Hepatic stellate cell (primary cell): ENCODE data around the gene ITIH3.

ENCODE experiments used
- DNase-seq: peaks from one replicate; pipeline ENCODE4 v3.0.0; 2011; ENCODE audit warnings: low spot score

Gene ITIH3

DNA sequence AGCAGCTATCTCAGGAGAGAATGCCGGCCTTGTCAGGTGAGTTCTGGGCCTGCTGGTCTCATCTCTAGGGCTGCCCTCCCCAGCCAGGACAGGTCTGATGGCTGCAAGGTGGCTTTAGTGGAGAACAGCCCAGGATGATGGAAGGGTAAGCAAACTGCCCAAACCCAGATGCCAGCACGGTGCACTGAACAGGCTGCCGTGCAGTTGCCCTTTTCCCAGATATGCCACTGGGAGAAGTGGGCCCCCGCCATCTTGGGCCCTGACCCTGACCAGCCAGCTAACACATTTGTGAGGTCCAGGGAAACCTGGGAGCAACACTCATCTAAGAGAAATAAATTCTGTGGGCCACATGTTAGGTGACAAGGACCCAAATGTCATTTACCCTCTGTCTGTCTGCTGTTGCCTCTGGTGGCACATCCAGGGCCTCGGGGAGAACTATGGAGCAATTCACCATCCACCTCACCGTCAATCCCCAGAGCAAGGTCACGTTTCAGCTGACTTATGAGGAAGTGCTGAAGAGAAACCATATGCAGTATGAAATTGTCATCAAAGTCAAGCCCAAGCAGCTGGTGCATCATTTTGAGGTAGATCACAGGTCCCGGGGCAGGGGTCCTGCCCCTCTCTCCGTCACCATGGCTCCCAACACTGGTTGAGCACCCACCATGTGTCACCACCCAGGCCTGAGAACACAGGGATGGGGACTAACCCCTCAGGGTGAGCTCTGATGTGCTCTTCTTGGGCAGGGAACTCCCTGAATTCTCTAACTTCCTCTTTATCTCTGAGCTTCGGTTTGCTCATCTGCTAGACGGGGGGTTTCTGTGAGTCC is 15.4 kb upstream of the ITIH3 start:
- DNase-seq: no peak

DNA sequence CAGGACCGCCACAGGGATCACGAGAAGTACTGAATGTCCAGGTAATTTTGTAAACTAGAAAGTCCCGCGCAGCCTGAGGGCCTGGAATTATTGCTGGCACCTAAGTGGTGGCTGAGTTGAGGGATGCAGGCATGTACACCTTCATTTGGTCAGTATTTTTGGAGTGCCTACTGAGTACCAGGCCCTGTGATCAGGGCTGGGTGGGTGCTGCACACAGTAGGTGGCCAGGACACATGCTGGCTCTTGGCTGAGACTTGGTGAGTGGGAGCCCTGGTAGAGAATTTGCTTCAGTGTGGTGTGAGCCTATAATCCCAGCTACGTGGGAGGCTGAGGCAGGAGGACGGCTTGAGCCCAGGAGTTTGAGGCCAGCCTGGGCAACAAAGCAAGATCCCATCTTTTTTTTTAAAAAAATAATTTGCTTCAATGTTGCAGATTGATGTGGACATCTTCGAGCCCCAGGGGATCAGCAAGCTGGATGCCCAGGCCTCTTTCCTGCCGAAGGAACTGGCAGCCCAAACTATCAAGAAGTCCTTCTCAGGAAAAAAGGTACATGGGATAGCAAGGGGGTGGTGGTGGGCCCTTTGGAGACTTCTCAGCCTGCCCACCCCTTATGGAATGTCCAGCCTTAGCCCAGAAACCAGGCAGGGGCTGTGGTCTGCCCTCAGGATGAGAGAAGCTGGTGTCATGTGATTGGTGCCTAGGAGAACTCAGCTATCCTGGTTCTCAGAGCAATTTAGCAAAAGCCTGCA is 14.6 kb upstream of the ITIH3 start:
- DNase-seq: no peak

DNA sequence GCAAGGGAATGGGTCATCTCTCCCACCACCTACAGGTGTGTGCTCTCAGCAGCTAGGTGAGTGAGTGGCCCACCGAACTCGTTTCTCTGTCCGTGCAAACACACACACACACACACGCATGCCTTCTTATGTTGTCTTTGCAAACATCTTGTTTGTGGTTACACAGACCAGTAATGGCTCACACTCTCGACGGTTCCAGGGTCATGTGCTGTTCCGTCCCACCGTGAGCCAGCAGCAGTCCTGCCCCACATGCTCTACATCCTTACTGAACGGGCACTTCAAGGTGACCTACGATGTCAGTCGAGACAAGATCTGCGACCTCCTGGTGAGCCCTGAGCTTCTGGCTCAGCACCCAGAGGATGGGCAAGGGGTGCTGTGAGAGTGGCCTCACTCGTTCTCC is 12.9 kb upstream of the ITIH3 start:
- no peak for DNase-seq

DNA sequence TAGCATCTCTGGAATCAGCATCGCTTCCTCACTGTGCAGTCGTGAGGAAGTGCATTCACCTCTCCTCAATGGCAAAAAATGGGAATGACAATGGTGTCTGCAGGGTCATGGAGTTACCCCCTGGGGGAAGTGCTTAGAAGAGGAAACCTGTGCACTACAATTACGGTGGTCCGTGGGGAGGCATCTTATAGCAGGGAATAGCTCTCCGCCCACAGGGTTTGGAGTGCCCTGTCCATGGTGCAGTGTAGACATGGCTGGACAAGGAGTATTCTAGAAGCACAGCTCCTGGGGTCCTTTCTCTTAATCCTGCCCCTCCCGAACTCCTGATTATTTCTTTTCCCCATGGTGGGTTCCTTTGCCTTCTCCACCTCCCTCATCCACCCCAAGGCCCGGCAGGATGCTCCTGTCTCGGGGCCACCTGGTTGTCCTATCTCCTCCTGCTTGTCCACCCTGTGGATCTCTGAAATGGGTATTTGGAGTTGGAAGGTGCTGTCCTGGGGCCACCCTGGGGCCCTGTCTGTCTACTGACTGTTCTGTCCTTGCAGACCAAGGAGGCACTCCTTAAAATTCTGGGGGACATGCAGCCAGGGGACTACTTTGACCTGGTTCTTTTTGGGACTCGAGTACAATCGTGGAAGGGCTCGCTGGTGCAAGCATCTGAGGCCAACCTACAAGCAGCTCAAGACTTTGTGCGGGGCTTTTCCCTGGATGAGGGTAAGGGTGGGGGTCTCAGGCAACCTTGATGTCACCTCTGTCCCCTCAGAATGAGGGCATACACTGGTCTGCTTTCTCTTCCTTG is 12.0 kb upstream of the ITIH3 start:
- DNase-seq: no peak

DNA sequence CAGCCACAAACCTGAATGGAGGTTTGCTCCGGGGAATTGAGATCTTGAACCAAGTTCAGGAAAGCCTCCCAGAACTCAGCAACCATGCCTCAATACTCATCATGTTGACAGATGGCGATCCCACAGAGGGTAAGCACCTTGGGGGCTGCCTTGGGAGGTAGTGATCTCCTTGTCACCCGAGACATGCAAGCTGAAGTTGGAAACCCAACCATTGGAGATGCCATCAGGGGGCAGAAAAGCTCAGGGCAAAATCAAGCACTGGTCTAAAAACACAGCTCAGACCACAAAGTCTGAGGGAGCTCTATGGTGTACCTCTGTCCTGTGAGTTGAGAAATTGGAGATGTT is 11.4 kb upstream of the ITIH3 start:
- DNase-seq: no peak

DNA sequence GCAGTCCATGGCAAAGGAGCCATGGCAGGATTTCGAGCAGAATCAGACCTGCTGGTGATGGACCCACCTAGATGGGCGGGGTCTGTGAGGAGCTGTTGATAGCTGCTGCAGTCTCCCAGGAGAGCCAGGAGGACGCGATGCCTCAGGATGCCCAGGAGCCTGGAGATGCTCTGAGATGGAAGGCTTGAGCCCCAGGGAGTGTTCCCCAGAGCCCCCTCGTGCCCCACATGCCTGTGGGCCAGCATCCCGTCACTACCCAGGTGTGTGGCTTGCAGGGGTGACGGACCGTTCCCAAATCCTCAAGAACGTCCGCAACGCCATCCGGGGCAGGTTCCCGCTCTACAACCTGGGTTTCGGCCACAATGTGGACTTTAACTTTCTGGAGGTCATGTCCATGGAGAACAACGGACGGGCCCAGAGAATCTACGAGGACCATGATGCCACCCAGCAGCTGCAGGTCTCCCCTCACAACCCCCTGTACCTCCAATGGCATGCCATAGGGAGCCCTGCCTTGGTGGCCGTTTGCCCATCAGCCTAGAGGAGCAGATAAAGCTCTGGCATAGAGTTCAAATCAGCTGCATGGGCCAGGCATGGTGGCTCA is 10.5 kb upstream of the ITIH3 start:
- no peak for DNase-seq

DNA sequence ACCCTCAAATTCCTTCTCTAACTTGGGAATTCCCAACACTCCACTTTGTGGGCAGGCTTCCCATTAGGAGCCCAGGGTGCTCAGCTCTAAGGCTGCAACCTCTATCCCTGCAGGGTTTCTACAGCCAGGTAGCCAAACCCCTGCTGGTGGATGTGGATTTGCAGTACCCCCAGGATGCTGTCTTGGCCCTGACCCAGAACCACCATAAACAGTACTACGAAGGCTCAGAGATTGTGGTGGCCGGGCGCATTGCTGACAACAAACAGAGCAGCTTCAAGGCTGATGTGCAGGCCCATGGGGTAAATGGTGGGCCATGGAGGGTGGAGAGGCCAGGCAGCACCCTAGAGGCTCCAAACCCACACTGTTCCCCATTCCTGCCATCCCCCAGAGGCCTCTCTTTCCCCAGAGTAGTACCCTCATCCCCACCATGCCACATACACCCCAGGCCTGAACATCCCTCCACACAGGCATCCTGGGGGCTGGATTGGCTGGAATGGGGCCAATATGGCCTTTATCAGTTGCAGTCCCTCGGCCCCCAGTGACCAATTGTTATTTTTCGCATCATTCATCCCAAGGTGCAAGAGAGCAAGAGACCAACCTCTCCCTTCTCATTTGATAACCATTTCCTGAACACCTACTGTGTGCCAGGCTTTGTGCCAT is 9.5 kb upstream of the ITIH3 start:
- no peak for DNase-seq

DNA sequence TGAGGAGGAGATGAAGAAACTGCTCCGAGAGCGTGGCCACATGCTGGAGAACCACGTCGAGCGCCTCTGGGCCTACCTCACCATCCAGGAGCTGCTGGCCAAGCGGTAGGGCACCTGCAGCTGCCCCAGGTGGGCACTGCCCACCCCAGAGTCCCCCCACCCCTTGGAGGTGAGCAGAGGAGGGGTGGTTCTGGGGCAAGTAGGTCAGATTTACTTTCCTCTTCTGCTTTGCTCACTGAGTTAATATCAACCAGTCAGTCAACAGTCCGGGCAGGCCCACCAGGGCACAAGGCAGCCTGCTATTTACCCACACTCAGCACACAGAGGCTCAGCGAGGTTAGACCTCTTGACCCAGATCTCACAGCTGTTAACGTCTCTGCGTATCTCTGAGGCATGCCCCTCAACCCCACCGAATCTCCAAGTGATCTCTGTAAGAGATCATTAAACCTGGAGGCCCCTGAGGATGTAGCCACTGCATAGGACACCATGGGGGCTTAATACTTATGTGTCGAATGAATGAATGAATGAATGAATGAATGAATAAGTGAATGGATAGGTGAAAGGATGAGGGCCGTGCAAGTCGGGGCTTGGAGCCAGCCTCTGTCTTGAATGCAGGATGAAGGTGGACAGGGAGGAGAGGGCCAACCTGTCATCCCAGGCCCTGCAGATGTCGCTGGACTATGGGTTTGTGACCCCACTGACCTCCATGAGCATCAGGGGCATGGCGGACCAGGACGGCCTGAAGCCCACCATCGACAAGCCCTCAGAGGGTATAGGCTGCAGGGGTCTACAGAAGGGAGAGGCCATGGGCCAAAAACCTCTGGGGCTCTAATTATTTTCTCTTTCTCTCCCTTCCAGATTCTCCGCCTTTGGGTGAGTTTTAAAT is 8.0 kb upstream of the ITIH3 start:
- DNase-seq: no peak

DNA sequence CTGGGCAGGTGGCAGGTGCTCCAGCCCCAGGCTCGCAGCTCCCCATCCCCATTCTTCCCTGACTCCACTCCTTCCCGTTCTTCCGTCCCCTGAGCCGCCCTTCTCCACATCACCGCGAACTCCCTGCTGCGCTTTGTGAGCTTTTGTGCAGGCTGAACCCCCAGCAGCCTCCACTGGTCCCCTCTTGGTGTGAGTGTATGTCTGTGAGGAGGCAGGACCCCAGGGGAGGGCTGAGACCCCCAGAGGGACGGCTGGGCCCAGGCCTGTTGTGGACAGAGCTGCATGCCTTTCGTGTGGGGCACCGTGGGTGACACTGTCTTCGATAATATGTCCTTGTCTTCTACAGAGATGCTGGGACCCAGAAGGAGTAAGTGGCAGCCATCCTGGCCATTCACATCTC is 7.3 kb upstream of the ITIH3 start:
- DNase-seq: no peak

DNA sequence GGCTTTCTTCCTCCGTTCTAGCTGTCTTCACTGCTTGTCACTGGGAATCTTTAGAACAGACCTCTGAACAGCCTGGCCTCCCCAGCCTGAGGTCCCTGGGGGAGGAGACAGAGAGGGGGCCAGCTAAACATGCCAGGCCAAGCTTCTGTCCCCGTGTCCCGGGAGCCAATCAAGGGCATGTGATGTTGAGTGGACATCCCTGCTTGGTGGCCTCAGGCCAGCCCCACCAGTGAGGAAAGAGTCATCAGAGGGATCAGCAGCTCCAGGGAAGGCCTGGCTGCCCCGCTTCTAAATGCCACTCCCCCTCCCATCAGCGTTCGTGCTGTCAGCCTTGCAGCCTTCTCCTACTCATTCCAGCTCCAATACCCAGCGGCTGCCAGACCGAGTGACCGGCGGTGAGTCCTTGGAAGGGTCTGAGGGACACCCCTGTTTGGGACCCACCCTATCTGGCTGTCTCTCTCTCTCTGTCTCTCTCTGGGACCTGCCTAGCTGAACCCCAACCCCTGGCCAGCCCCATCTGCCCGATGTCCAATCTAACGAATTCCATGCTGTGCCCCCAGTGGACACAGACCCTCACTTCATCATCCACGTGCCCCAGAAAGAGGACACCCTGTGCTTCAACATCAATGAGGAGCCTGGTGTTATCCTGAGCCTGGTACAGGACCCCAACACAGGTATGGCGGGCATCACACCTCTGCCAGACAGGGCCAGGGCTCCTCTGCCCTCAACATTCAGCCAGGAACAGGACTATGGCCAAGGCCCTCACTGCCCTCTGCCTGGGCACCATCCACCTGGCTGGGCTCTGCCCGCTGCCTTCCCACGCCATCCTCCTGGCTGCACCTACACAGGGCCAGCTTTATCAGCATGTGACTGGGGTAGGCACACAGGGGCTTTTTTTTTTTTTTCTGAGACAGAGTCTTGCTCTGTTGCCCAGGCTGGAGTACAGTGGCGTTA is 6.6 kb upstream of the ITIH3 start:
- DNase-seq: peak; percentile 64

DNA sequence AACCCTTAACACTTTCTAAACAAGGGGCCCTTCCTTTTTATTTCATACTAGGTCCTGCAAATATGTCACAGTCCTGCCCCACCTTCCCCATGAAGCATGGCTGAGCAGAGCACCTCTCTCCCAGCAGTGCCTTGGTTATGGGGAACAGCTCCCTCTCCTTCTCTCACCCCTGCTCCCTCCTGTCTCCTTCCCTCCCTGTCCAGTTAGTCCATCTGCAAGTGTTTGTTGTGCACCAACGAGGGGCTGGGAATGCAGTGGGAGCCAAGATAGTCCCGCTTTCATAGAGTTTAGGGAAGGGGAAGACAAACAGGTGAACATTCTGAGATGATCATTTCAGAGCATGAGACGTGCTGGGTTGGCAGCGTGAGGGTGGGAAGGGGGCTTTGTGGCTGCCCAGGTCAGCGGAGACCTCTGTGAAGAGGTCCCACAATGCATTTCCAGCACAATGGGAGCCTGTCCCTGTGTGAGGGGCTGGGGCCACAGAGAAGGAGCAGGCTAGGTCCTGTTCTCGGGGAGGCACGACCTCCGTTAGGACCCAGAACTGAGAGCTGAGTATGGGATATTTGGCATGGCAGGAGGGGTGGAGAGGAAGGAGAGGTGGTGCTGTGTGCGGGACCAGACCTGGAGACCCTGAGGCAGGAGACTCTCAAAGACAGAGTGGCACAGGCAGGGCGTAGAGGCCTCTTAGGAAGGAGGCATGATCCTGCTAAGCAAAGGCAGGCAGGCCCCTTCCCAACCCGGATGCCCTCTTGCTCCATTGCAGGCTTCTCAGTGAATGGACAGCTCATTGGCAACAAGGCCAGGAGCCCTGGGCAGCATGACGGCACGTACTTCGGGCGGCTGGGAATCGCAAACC is 5.5 kb upstream of the ITIH3 start:
- DNase-seq: no peak

DNA sequence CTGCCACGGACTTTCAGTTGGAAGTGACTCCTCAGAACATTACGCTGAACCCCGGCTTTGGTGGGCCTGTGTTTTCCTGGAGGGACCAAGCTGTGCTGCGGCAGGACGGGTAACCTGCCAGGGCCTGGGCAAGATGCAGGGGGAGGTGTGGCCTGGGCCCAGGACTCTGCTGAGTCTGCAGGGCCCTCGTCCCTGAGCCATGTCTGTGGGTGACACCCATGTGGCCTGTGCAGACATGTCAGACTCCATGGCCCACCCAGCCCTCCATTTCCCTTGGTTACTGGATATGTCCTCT is 4.9 kb upstream of the ITIH3 start:
- DNase-seq: no peak

DNA sequence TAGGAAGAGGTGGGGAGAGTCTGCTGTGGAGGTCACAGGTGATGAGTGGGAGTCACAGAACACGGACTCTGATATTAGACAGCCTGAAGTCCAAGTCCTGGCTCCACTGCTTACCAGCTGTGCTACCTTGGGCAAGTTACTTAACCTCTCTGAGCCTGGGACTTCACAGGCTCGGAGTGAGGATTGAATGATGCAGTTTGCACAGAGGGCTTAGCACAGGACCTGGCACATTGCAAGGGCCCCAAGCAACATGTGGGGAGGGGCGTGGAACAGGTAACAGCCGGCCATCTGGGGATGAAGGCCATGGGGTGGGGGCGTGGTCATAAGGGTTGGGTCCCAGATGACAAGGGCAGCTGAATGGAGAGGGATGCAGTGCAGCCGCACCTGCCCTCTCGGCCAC is 4.3 kb upstream of the ITIH3 start:
- no peak for DNase-seq

DNA sequence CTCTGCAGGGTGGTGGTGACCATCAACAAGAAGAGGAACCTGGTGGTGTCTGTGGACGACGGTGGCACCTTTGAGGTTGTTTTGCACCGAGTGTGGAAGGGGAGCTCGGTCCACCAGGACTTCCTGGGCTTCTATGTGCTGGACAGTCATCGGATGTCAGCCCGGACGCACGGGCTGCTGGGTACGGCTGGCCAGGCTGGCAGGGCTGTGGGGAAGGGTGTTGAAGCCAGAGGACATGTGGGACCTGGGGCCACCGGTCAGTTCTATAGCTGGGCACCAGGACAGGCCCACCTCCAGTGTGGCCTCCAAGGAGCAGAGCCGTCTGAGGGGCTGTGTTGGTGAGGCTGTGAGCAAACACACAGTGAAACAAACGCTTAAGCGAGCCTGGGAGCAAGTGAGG is 3.9 kb upstream of the ITIH3 start:
- no peak for DNase-seq

DNA sequence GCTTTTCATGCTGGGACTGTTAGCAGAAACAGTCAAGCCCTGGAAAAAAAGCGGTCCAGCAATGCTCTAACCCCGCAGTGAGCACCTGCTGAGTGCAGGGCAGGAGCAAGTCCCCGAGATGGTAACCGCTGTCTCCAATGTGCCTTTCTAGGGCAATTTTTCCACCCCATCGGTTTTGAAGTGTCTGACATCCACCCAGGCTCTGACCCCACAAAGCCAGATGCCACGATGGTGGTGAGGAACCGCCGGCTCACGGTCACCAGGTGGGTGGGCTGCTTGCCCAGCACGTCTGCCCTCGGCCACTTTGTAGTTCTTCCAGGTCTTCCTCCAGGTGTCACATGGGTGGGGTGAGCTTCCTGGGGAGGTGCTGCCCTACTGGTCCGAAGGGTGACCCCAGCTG is 3.2 kb upstream of the ITIH3 start:
- no peak for DNase-seq

DNA sequence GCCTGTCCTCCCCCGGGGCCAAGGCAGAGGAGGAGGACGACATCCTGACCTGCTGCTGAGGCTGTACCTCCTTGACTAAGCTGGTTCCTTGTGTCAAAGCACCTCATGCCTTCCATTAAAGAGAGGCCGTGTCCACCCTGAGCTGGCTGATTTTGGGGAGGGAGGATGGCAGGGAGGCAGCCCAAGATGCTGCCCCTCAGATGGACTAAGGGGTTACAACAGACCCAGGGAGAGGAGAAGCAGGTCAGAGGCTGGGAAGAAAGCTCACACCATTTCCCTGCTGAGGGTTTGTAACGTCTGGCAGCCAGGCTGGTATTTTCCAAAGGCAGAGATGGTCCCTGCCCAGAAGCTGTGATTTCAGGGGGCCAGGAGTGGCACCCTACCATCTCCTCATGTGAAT is 2.7 kb upstream of the ITIH3 start:
- no peak for DNase-seq

DNA sequence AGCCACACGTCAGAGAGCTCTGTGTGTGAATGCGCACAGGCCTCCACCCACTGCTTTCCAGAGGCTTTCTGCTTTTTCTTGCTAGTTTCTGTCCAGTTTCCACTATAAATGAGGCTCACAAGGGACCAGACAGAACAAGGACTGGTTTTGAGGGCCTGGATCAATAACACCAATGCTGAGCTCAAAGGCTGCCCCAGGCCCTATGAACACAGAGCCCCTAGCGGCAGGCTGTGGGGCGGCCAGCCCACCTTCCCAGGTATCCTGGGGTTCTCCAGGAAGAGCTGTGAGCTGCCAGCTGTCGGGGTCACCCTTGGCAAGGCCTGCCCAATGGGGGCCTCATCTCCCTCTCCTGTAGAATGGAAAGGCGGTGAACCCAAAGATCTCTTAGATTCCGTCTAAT is 2.2 kb upstream of the ITIH3 start:
- DNase-seq: no peak

DNA sequence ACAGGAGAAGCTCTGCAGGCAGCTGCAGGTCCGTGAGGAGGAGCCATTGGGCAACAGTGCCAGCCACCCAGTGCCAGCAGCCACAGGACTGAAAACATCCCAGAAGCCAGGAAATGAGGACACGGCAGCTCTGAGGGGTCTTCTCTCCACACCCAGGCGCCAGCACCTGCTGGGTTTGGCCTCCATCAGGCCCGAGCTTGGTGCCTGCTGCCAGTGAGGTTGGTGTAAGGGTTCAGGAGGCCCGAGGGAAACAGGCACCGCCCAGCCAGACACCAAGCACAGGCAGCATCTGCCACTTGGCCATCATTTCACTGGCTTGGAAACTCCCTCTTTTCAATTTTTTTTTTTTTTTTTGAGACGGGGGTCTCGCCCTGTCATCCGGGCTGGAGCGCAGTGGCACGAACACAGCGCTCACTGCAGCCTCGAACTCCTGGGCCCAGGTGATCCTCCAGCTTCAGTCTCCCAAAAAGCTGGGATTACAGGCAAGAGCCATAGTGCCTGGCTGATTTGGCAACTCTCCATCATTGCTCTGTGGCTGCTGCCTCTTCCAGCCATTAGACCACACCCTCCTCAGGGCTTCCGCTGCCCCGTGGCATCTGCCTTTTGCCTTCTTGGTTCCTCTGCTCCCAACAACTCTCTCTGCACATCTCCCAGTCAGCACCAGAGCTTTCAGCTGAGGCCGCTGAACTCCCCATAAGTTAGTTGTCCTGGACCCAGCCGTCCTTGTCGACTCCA is 1.5 kb upstream of the ITIH3 start:
- no peak for DNase-seq
